Measurements from ENCODE around the gene ABR.

DNA sequence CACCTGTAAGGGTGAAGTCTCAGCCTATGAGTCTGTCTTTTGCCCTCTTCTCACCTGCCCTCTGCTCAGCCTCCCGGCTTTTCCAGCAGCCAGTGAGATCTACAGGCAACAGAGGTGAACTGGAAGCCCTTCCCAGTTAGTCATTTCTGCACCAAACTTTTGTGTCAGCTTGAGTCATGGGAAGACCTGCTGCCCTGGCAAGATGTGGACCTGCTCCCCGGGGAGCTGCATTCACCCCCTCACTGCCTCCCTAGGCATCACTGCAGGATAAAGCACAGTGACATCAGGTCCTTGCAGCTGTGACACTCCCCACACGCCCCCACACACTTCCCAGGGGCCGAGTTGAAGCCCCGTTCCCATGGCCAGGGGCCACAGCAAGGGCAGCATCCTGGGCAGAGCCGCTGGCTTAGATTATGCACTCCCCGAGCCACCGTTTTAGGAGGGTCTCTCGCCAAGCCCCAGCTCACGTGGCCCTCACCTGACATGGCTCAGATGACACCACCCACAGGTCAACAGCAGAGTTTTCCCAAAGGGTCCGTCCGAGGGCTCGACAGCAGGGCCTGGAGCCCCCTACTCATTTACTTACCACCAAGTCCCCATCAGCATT, 6.5 kb upstream of the ABR start:
- TF ChIP-seq, protein P1, sequence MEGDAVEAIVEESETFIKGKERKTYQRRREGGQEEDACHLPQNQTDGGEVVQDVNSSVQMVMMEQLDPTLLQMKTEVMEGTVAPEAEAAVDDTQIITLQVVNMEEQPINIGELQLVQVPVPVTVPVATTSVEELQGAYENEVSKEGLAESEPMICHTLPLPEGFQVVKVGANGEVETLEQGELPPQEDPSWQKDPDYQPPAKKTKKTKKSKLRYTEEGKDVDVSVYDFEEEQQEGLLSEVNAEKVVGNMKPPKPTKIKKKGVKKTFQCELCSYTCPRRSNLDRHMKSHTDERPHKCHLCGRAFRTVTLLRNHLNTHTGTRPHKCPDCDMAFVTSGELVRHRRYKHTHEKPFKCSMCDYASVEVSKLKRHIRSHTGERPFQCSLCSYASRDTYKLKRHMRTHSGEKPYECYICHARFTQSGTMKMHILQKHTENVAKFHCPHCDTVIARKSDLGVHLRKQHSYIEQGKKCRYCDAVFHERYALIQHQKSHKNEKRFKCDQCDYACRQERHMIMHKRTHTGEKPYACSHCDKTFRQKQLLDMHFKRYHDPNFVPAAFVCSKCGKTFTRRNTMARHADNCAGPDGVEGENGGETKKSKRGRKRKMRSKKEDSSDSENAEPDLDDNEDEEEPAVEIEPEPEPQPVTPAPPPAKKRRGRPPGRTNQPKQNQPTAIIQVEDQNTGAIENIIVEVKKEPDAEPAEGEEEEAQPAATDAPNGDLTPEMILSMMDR (IDR thresholded peaks at IDR 0.05; ENCODE audit: low read length), result no peak
- TF ChIP-seq EZH2 (optimal IDR thresholded peaks at IDR 0.05; ENCODE audit: low read depth, low read length) (no peak), EZH2phosphoT487 (IDR thresholded peaks at IDR 0.05; ENCODE audit: low read length) (no peak)

Measured in MM.1S (cell line).